GM18511 (cell line): ENCODE measurements around the gene SNAP91.
A peak's percentile ranks its signal among the peaks of the same experiment; 100 is the strongest.
"Not testable (repeated sequence)": the region's sequence is repeated elsewhere in the genome, so short reads cannot be mapped to it uniquely, and the experiment has no call there.

Experiments
- ATAC-seq: cut with Tn5 transposase; IDR thresholded peaks from one replicate; pipeline ENCODE4 v1.9.1; 2021; ENCODE audit warnings: mild to moderate bottlenecking, moderate library complexity; ENCODE audit not compliant: unreplicated experiment

SNAP91 gene

GRCh38 chr6:83551748-83552147, 157.2 kb downstream of the SNAP91 start:
- ATAC-seq: not testable (repeated sequence)

GRCh38 chr6:83550482-83550881, 158.4 kb downstream of the SNAP91 start:
- ATAC-seq: not testable (repeated sequence)

- no peak for ATAC-seq
Measured at GRCh38 chr6:83546636-83547035, 162.3 kb downstream of the SNAP91 start.

GRCh38 chr6:83539678-83540077, 169.2 kb downstream of the SNAP91 start:
- ATAC-seq: no peak

- peak; percentile 28 for ATAC-seq
Measured at GRCh38 chr6:83536647-83537589, 172.0 kb downstream of the SNAP91 start.

GRCh38 chr6:83536034-83536646, 172.8 kb downstream of the SNAP91 start:
- ATAC-seq: peak; percentile 88

- ATAC-seq: no peak
Measured at GRCh38 chr6:83518816-83519480, 190.0 kb downstream of the SNAP91 start.

GRCh38 chr6:83517500-83517899, 191.4 kb downstream of the SNAP91 start:
- ATAC-seq: no peak

- peak; percentile 59 for ATAC-seq
Measured at GRCh38 chr6:83514866-83515466, 193.9 kb downstream of the SNAP91 start.

- ATAC-seq: peak; percentile 13
Measured at GRCh38 chr6:83514466-83514865, 194.4 kb downstream of the SNAP91 start.

GRCh38 chr6:83511901-83512681, 196.8 kb downstream of the SNAP91 start, which contains the start of gene PRSS35:
Gene PRSS35 (plus strand): TSS chr6:83512534. CDS start chr6:83523442, 10,908 bp downstream.
- peak; percentile 59 for ATAC-seq

- no peak for ATAC-seq
Measured at GRCh38 chr6:83511266-83511665, 197.6 kb downstream of the SNAP91 start.

- no peak for ATAC-seq
Measured at GRCh38 chr6:83510791-83511190, 198.1 kb downstream of the SNAP91 start.

- ATAC-seq: no peak
Measured at GRCh38 chr6:83509441-83509840, 199.5 kb downstream of the SNAP91 start.

GRCh38 chr6:83505356-83505755, 203.5 kb downstream of the SNAP91 start:
- ATAC-seq: no peak
